GM08714 (cell line): ENCODE results near the gene CRYGC.
"Not testable (repeated sequence)": the region's sequence is repeated elsewhere in the genome, so short reads cannot be mapped to it uniquely, and the experiment has no call there.

Experiments used
- H3K4me3 ChIP-seq: fragments of 200-500 bp; sonication (Bioruptor generic); 2 replicates; pipeline ENCODE4 v1.5.1; 2014; ENCODE audit warnings: mild to moderate bottlenecking, low read length, inconsistent platforms
- ZNF274 ChIP-seq: IDR thresholded peaks from 2 replicates; pipeline ENCODE4 v1.6.1; 2012; ENCODE audit warnings: mild to moderate bottlenecking, low read depth, low read length

CRYGC gene

GRCh38 chr2:208147759-208148158 is 18.1 kb upstream of the CRYGC start:
- no peak overlapping the region for H3K4me3 ChIP-seq
- no peak for TF ChIP-seq ZNF274

- TF ChIP-seq ZNF274, result no peak
- no peak overlapping the region for H3K4me3 ChIP-seq
Measured at GRCh38 chr2:208147008-208147407, 17.4 kb upstream of the CRYGC start.

- no peak within 1 kb of the TSS for H3K4me3 ChIP-seq
- no peak for TF ChIP-seq ZNF274
Measured at GRCh38 chr2:208146006-208146405, 16.4 kb upstream of the CRYGC start, which contains the start of gene CRYGB. Gene CRYGB (minus strand): TSS chr2:208146158. CDS start chr2:208146120, 38 bp downstream.

GRCh38 chr2:208142925-208143799 is 13.5 kb upstream of the CRYGC start:
- TF ChIP-seq ZNF274, result no peak
- no peak overlapping the region for H3K4me3 ChIP-seq

- no peak for TF ChIP-seq ZNF274
- H3K4me3 ChIP-seq, result no peak overlapping the region
Measured at GRCh38 chr2:208142240-208142924, 12.8 kb upstream of the CRYGC start.

- H3K4me3 ChIP-seq, result no peak overlapping the region
- TF ChIP-seq ZNF274, result no peak
Measured at GRCh38 chr2:208139447-208139846, 9.8 kb upstream of the CRYGC start.

- H3K4me3 ChIP-seq, result not testable (repeated sequence)
Measured at GRCh38 chr2:208138334-208138733, 8.7 kb upstream of the CRYGC start.

- no peak for TF ChIP-seq ZNF274
Measured at GRCh38 chr2:208136716-208137094, 7.1 kb upstream of the CRYGC start.

GRCh38 chr2:208135794-208136715 is 6.4 kb upstream of the CRYGC start:
- no peak overlapping the region for H3K4me3 ChIP-seq
- TF ChIP-seq ZNF274, result no peak

More at GRCh38 chr2:208136716-208137094, 7.1 kb upstream of the CRYGC start:
- no peak overlapping the region for H3K4me3 ChIP-seq

GRCh38 chr2:208134928-208135586 is 5.4 kb upstream of the CRYGC start:
- TF ChIP-seq ZNF274, result no peak
- no peak overlapping the region for H3K4me3 ChIP-seq

- no peak for TF ChIP-seq ZNF274
Measured at GRCh38 chr2:208130712-208131110, 1.1 kb upstream of the CRYGC start.

GRCh38 chr2:208128136-208128535 is 1.5 kb downstream of the CRYGC start:
- TF ChIP-seq ZNF274, result no peak

More at GRCh38 chr2:208130712-208131110, 1.1 kb upstream of the CRYGC start:
- H3K4me3 ChIP-seq, result no peak overlapping the region

GRCh38 chr2:208127090-208127489 is 2.5 kb downstream of the CRYGC start:
- H3K4me3 ChIP-seq, result no peak overlapping the region
- TF ChIP-seq ZNF274, result no peak

More at GRCh38 chr2:208128136-208128535, 1.5 kb downstream of the CRYGC start:
- H3K4me3 ChIP-seq, result no peak overlapping the region
